IMR-90 (cell line): ENCODE measurements around the gene TENM3. TPM values are rescaled to one million over a fixed set of nuclear protein-coding genes. Genes with fewer than 3 reads are reported as not detected.

ENCODE experiments used
- ATAC-seq: fragments of 200-7000 bp; cut with Tn5 transposase; 2 replicates; pipeline ENCODE4 v1.9.1; 2020; ENCODE audit warnings: low read depth, mild to moderate bottlenecking, moderate library complexity
- BruUV-seq: library from RNA; stranded (reverse); fragments of 400-500 nt; replicated peaks from 2 replicates; lab custom pipeline; 2021; lab: Mats Ljungman, UMichigan
- CTCF ChIA-PET: fragments of 300-600 bp; formaldehyde crosslinking; extraction: SDS; loops from one replicate; lab custom pipeline; 2021; ENCODE audit warnings: antibody characterized with exemption; lab: Yijun Ruan, JAX
- POLR2A ChIA-PET: fragments of 300-600 bp; sonication (Branson Sonifier 250); formaldehyde crosslinking; loops from one replicate; lab custom pipeline; 2022; ENCODE audit warnings: antibody characterized with exemption; ENCODE audit not compliant: unreplicated experiment; lab: Charles Lee
- DNase-seq: peaks from one replicate; pipeline ENCODE4 v3.0.0; 2013
- H2AFZ ChIP-seq: replicated peaks from 2 replicates; pipeline ENCODE3; 2013; ENCODE audit warnings: low read length, mild to moderate bottlenecking; ENCODE audit not compliant: poor library complexity
- H2AK5ac ChIP-seq: 2 replicates; pipeline ENCODE4 v1.6.1; 2013; ENCODE audit warnings: low read depth, low read length, inconsistent platforms
- H2AK9ac ChIP-seq: replicated peaks from 2 replicates; pipeline ENCODE3; 2013; ENCODE audit warnings: mild to moderate bottlenecking, low read depth, low read length, moderate library complexity; ENCODE audit not compliant: poor library complexity
- H2BK120ac ChIP-seq: 2 replicates; pipeline ENCODE4 v1.6.1; 2013; ENCODE audit warnings: low read depth, low read length, inconsistent platforms
- H2BK15ac ChIP-seq: 3 replicates; pipeline ENCODE4 v1.6.1; 2013; ENCODE audit warnings: low read depth, low read length, inconsistent platforms
- H2BK20ac ChIP-seq: 2 replicates; pipeline ENCODE4 v1.6.1; 2013; ENCODE audit warnings: low read depth, mild to moderate bottlenecking, inconsistent platforms, low read length, moderate library complexity
- H2BK5ac ChIP-seq: 2 replicates; pipeline ENCODE4 v1.6.1; 2013; ENCODE audit warnings: mild to moderate bottlenecking, low read depth, low read length, inconsistent platforms; ENCODE audit not compliant: poor library complexity, severe bottlenecking
- H3K14ac ChIP-seq: replicated peaks from 2 replicates; pipeline ENCODE4 v1.6.1; 2013; ENCODE audit warnings: low read depth, low read length, inconsistent platforms
- H3K18ac ChIP-seq: 2 replicates; pipeline ENCODE4 v1.6.1; 2013; ENCODE audit warnings: low read depth, low read length, control low read depth
- H3K23ac ChIP-seq: 2 replicates; pipeline ENCODE4 v1.6.1; 2013; ENCODE audit warnings: low read depth, low read length, inconsistent platforms
- H3K27ac ChIP-seq: 2 replicates; pipeline ENCODE4 v1.5.1; 2013; ENCODE audit warnings: mild to moderate bottlenecking, control low read depth, low read length; ENCODE audit not compliant: insufficient read depth
- H3K27me3 ChIP-seq: 2 replicates; pipeline ENCODE4 v1.6.1; 2013; ENCODE audit warnings: low read length; ENCODE audit not compliant: control insufficient read depth, insufficient read depth
- H3K36me3 ChIP-seq: 2 replicates; pipeline ENCODE4 v1.6.1; 2013; ENCODE audit warnings: low read length, mixed read lengths; ENCODE audit not compliant: control insufficient read depth, insufficient read depth
- H3K4ac ChIP-seq: 2 replicates; pipeline ENCODE4 v1.6.1; 2013; ENCODE audit warnings: low read depth, low read length, inconsistent platforms
- H3K4me1 ChIP-seq: 2 replicates; pipeline ENCODE4 v1.6.1; 2013; ENCODE audit warnings: low read length, mixed read lengths; ENCODE audit not compliant: control insufficient read depth, insufficient read depth
- H3K4me2 ChIP-seq: 2 replicates; pipeline ENCODE4 v1.6.1; 2013; ENCODE audit warnings: low read depth, mild to moderate bottlenecking, control low read depth, low read length, moderate library complexity
- H3K4me3 ChIP-seq: 2 replicates; pipeline ENCODE4 v1.5.1; 2013; ENCODE audit warnings: low read depth, mild to moderate bottlenecking, control low read depth, low read length, moderate library complexity; ENCODE audit not compliant: insufficient read depth
- H3K56ac ChIP-seq: 2 replicates; pipeline ENCODE4 v1.6.1; 2013; ENCODE audit warnings: low read length, inconsistent platforms; ENCODE audit not compliant: insufficient read depth; ENCODE audit errors: extremely low read depth
- H3K79me1 ChIP-seq, 2 experiments: 2 replicates each; pipeline ENCODE4 v1.6.1; 2013; ENCODE audit warnings: low read length in 2 of 2, inconsistent platforms in 1 of 2, low read depth in 1 of 2
- H3K9ac ChIP-seq: 2 replicates; pipeline ENCODE4 v1.6.1; 2013; ENCODE audit warnings: low read depth, low read length, control low read depth
- H3K9me1 ChIP-seq: 2 replicates; pipeline ENCODE4 v1.6.1; 2013; ENCODE audit warnings: low read length, inconsistent platforms; ENCODE audit not compliant: insufficient read depth
- H3K9me3 ChIP-seq: 2 replicates; pipeline ENCODE4 v1.6.1; 2013; ENCODE audit warnings: low read length; ENCODE audit not compliant: control insufficient read depth, insufficient read depth
- H4K20me1 ChIP-seq: 2 replicates; pipeline ENCODE4 v1.6.1; 2013; ENCODE audit warnings: low read length, inconsistent platforms; ENCODE audit not compliant: insufficient read depth
- H4K5ac ChIP-seq: 2 replicates; pipeline ENCODE4 v1.6.1; 2013; ENCODE audit warnings: mild to moderate bottlenecking, low read depth, low read length, control low read depth
- H4K8ac ChIP-seq, 2 experiments: 2 replicates each; pipeline ENCODE4 v1.6.1; 2013; ENCODE audit warnings: low read depth in 2 of 2, low read length in 2 of 2, control low read depth in 1 of 2, inconsistent platforms in 1 of 2
- H4K91ac ChIP-seq: 2 replicates; pipeline ENCODE4 v1.6.1; 2013; ENCODE audit warnings: low read depth, low read length, inconsistent platforms; ENCODE audit not compliant: insufficient read depth
- BHLHE40 ChIP-seq: fragments of 150-350 bp; IDR thresholded peaks from 2 replicates; pipeline ENCODE4 v1.6.1; 2016; ENCODE audit warnings: mild to moderate bottlenecking, low read depth, low read length
- CEBPB ChIP-seq: IDR thresholded peaks from 2 replicates; pipeline ENCODE4 v1.6.1; 2012; ENCODE audit warnings: low read depth, low read length, improper control_type of control experiment
- CHD1 ChIP-seq: IDR thresholded peaks from 2 replicates; pipeline ENCODE4 v1.6.1; 2012; ENCODE audit warnings: low read depth, low read length, improper control_type of control experiment
- CTCF ChIP-seq: conservative IDR thresholded peaks from 2 replicates; pipeline ENCODE4 v1.5.1; 2012; ENCODE audit warnings: mild to moderate bottlenecking, low read depth, low read length, improper control_type of control experiment
- ELK1 ChIP-seq: fragments of 150-350 bp; IDR thresholded peaks from 2 replicates; pipeline ENCODE4 v1.6.1; 2016; ENCODE audit warnings: low read depth, mild to moderate bottlenecking, low read length, moderate library complexity, borderline replicate concordance
- FOS ChIP-seq: fragments of 150-350 bp; IDR thresholded peaks from 2 replicates; pipeline ENCODE4 v1.6.1; 2016; ENCODE audit warnings: low read depth, low read length
- MAFK ChIP-seq: IDR thresholded peaks from 2 replicates; pipeline ENCODE4 v1.6.1; 2012; ENCODE audit warnings: low read depth, low read length, improper control_type of control experiment
- MAZ ChIP-seq: IDR thresholded peaks from 2 replicates; pipeline ENCODE4 v1.6.1; 2012; ENCODE audit warnings: low read depth, mild to moderate bottlenecking, low read length, improper control_type of control experiment, moderate library complexity, borderline replicate concordance
- MXI1 ChIP-seq: IDR thresholded peaks from 2 replicates; pipeline ENCODE4 v1.6.1; 2012; ENCODE audit warnings: low read depth, mild to moderate bottlenecking, low read length, moderate library complexity, borderline replicate concordance
- NFE2L2 ChIP-seq: fragments of 150-350 bp; IDR thresholded peaks from 2 replicates; pipeline ENCODE4 v1.6.1; 2016; ENCODE audit warnings: low read depth, mild to moderate bottlenecking, low read length
- POLR2A ChIP-seq: IDR thresholded peaks from 2 replicates; pipeline ENCODE4 v1.6.1; 2012; ENCODE audit warnings: mild to moderate bottlenecking, low read depth, low read length
- RAD21 ChIP-seq: IDR thresholded peaks from 2 replicates; pipeline ENCODE4 v1.6.1; 2012; ENCODE audit warnings: low read length, improper control_type of control experiment
- RFX5 ChIP-seq: IDR thresholded peaks from 2 replicates; pipeline ENCODE4 v1.8.0; 2012; ENCODE audit warnings: low read depth, mild to moderate bottlenecking, low read length, moderate library complexity
- USF2 ChIP-seq: fragments of 150-350 bp; IDR thresholded peaks from 2 replicates; pipeline ENCODE4 v1.6.1; 2017; ENCODE audit warnings: mild to moderate bottlenecking, antibody characterized with exemption, low read length, low read depth
- WGBS, 2 experiments: methylation state at CpG; one replicate each; pipeline versions ENCODE4 v1.1.5 to v1.1.7; 2013; ENCODE audit warnings: missing lambda C conversion rate in 2 of 2; ENCODE audit not compliant: insufficient read length in 1 of 2; ENCODE audit errors: extremely low coverage in 2 of 2; 5-methylcytosine and 5-hydroxymethylcytosine counted together
- dilution Hi-C: fragments of 300-500 bp; cut with HindIII; formaldehyde crosslinking; loops from one replicate; pipeline ENCODE4 v1.14.3; 2018; ENCODE audit warnings: low sequenced_read_pairs; ENCODE audit not compliant: unreplicated experiment
- in situ Hi-C: fragments of 300-500 bp; cut with MboI; formaldehyde crosslinking; loops from 3 replicates; pipeline ENCODE4 v1.14.3; 2019; ENCODE audit warnings: low sequenced_read_pairs, inconsistent platforms, mixed read lengths
- intact Hi-C: fragments of 100-400 bp; cut with micrococcal nuclease; formaldehyde crosslinking; loops from 2 replicates; pipeline ENCODE4 v1.10.0; 2022
- polyA plus RNA-seq, 3 experiments: library from polyadenylated mRNA; depleted of rRNA; stranded (reverse); fragments of >200 nt; gene quantifications; 2 replicates each; pipeline ENCODE4 v1.2.3, GENCODE V29; 2012; ENCODE audit warnings: low replicate concordance in 1 of 3
- total RNA-seq: library from RNA; depleted of rRNA; stranded (reverse); fragments of >200 nt; gene quantifications from 2 replicates; pipeline ENCODE4 v1.2.3, GENCODE V29; 2012

The TENM3 gene
- total and polyA plus RNA-seq, 2 of the 4 experiments (the other 2 are of a cell fraction) = 29.9 to 173 TPM

- BruUV-seq = no TSS peak
- in situ Hi-C loops = no loop called here
- dilution Hi-C loops = no loop called here
These were observed 309.7 kb downstream of the TENM3 start for GRCh38 chr4:182552948-182553347.

More at GRCh38 chr4:182552948-182553347, 309.7 kb downstream of the TENM3 start:
- Histone ChIP-seq H3K4me1 (peaks cover 8% of the 10 kb centered on the region; the same call in 1 of the 2 replicates), H2AK9ac (no peak overlapping the region), H4K91ac (no peak overlapping the region), H3K4me2 (no peak overlapping the region), H3K9me3 (no peaks in the 10 kb centered on the region), H3K9me1 (peaks cover 2% of the 10 kb centered on the region), H4K8ac (no peak overlapping the region), H2AK5ac (no peak overlapping the region), H3K18ac (no peak overlapping the region), H2BK5ac (no peak overlapping the region), H3K4me3 (no peak overlapping the region), H3K56ac (no peak overlapping the region), H3K27me3 (no peaks in the 10 kb centered on the region), H3K79me1 (peaks cover 9% of the 10 kb centered on the region in 2 experiments; a peak in 3 of 4 replicates), H2BK15ac (no peak overlapping the region), H2BK120ac (no peak overlapping the region), H3K14ac (no peak overlapping the region), H3K27ac (no peak overlapping the region), H3K36me3 (no peaks in the 10 kb centered on the region), H3K23ac (no peak overlapping the region), H4K20me1 (no peaks in the 10 kb centered on the region), H3K4ac (no peak overlapping the region), H2BK20ac (no peak overlapping the region), H4K5ac (no peak overlapping the region), H3K9ac (no peak overlapping the region), H2AFZ (no peak overlapping the region)
- DNase-seq (no peak), ATAC-seq (no peak)
- CTCF ChIA-PET = no interaction called here
- POLR2A ChIA-PET = no interaction called here
- WGBS, 2 experiments = 90% methylated on average over 3 of the region's 9 CpGs; no CpG with 5 or more reads in 1 of the 2 experiments
- TF ChIP-seq MXI1 = no peak
- no peak for TF ChIP-seq BHLHE40
- TF ChIP-seq MAZ = no peak
- TF ChIP-seq RFX5 = no peak
- TF ChIP-seq ELK1 = no peak
- no peak for TF ChIP-seq FOS
- TF ChIP-seq NFE2L2 = no peak
- TF ChIP-seq CEBPB = no peak
- no peak for TF ChIP-seq MAFK
- no peak for TF ChIP-seq USF2
- no peak for TF ChIP-seq CTCF
- TF ChIP-seq RAD21 = no peak
- no peak for TF ChIP-seq POLR2A
- TF ChIP-seq CHD1 = no peak
- intact Hi-C loops = loop anchor here (10.0 kb wide), 3 partner anchors 408 to 988 kb away; no protein-coding TSS in a partner anchor
